BLaER1 treated with 17β-estradiol and CSF1 and Interleukin-3, amounts not matched to agents 10 nM and 100 nM (cell line): ENCODE measurements around the gene TBC1D2B.
A peak's percentile ranks its signal among the peaks of the same experiment; 100 is the strongest.

Source experiments
- H3K27ac ChIP-seq, 11 experiments: shearing (Covaris generic); formaldehyde crosslinking; 2 replicates each; pipeline ENCODE4 v1.8.1; 2022
- H3K27me3 ChIP-seq, 11 experiments: shearing (Covaris generic); formaldehyde crosslinking; 2 replicates each; pipeline ENCODE4 v1.8.1; 2022
- H3K36me3 ChIP-seq, 11 experiments: shearing (Covaris generic); formaldehyde crosslinking; 2 replicates each; pipeline ENCODE4 v1.8.1; 2022
- H3K4me1 ChIP-seq, 10 experiments: shearing (Covaris generic); formaldehyde crosslinking; 2 replicates each; pipeline ENCODE4 v1.8.1; 2022
- H3K4me2 ChIP-seq, 11 experiments: shearing (Covaris generic); formaldehyde crosslinking; 2 replicates each; pipeline ENCODE4 v1.8.1; 2022
- H3K4me3 ChIP-seq, 10 experiments: shearing (Covaris generic); formaldehyde crosslinking; 2 replicates each; pipeline ENCODE4 v1.8.1; 2022
- H3K9ac ChIP-seq, 11 experiments: shearing (Covaris generic); formaldehyde crosslinking; 2 replicates each; pipeline ENCODE4 v1.8.1; 2022
- H3K9me3 ChIP-seq, 11 experiments: shearing (Covaris generic); formaldehyde crosslinking; replicated peaks in 1 of 11; 2 replicates each; pipeline ENCODE4 v1.8.1; 2022
- H4K20me1 ChIP-seq, 11 experiments: shearing (Covaris generic); formaldehyde crosslinking; 2 replicates each; pipeline ENCODE4 v1.8.1; 2022
- Cebpa-rat ChIP-seq, 11 experiments: shearing (Covaris generic); IDR thresholded peaks; 2 replicates each; pipeline ENCODE4 v1.8.1; 2022

Gene TBC1D2B

GRCh38 chr15:78056714-78057269 is 20.7 kb downstream of the TBC1D2B start:
- Histone ChIP-seq H4K20me1 (peaks cover 0 to 95% (median 0%) of the 10 kb centered on the region in 11 experiments; a peak in 6 of 22 replicates), H3K4me3 (peak overlapping the region in 7 of 10 experiments; percentile 0 to 57 (median 33); a peak in 8 of 20 replicates), H3K27ac (peak overlapping the region; percentile 27 to 95 (median 87); a peak in 21 of 22 replicates), H3K27me3 (no peaks in the 10 kb centered on the region), H3K9ac (peak overlapping the region in 10 of 11 experiments; percentile 60 to 77 (median 68); a peak in 19 of 22 replicates), H3K9me3 (no peaks in the 10 kb centered on the region), H3K36me3 (peaks cover 8 to 23% (median 12%) of the 10 kb centered on the region in 11 experiments; a peak in 19 of 22 replicates), H3K4me1 (peaks cover 95 to 100% (median 98%) of the 10 kb centered on the region in 10 experiments), H3K4me2 (peak overlapping the region; percentile 68 to 98 (median 89))
- no peak for TF ChIP-seq Cebpa-rat (IDR thresholded peaks at IDR 0.05)

GRCh38 chr15:78055919-78056713 is 21.4 kb downstream of the TBC1D2B start:
- H3K9me3 ChIP-seq = no peaks in the 10 kb centered on the region
- H3K4me2 ChIP-seq = peak overlapping the region; percentile 68 to 98 (median 89)
- H4K20me1 ChIP-seq = peaks cover 0 to 96% (median 0%) of the 10 kb centered on the region in 11 experiments; a peak in 6 of 22 replicates
- peaks cover 8 to 23% (median 12%) of the 10 kb centered on the region in 11 experiments; a peak in 19 of 22 replicates for H3K36me3 ChIP-seq
- H3K4me3 ChIP-seq = peak overlapping the region in 8 of 10 experiments; percentile 0 to 57 (median 34); a peak in 9 of 20 replicates
- H3K4me1 ChIP-seq = peaks cover 98 to 100% (median 100%) of the 10 kb centered on the region in 10 experiments
- no peak for TF ChIP-seq Cebpa-rat (IDR thresholded peaks at IDR 0.05)
- H3K9ac ChIP-seq = peak overlapping the region in 10 of 11 experiments; percentile 30 to 77 (median 68); a peak in 19 of 22 replicates
- no peaks in the 10 kb centered on the region for H3K27me3 ChIP-seq
- H3K27ac ChIP-seq = peak overlapping the region in 10 of 11 experiments; percentile 66 to 95 (median 87); a peak in 20 of 22 replicates

GRCh38 chr15:78054966-78055365 is 22.5 kb downstream of the TBC1D2B start:
- Histone ChIP-seq H3K4me2 (peak overlapping the region; percentile 68 to 98 (median 89); a peak in 21 of 22 replicates), H3K4me1 (peaks cover 98 to 100% (median 100%) of the 10 kb centered on the region in 10 experiments), H3K4me3 (no peak overlapping the region), H3K36me3 (peaks cover 8 to 23% (median 12%) of the 10 kb centered on the region in 11 experiments; a peak in 19 of 22 replicates), H3K9ac (peak overlapping the region in 4 of 11 experiments; percentile 68 to 77 (median 72); a peak in 4 of 22 replicates), H3K27me3 (no peaks in the 10 kb centered on the region), H3K27ac (peak overlapping the region in 8 of 11 experiments; percentile 81 to 95 (median 88); a peak in 15 of 22 replicates), H4K20me1 (peaks cover 0 to 96% (median 0%) of the 10 kb centered on the region in 11 experiments; a peak in 6 of 22 replicates), H3K9me3 (no peaks in the 10 kb centered on the region)
- no peak for TF ChIP-seq Cebpa-rat (IDR thresholded peaks at IDR 0.05)

- peak overlapping the region in 8 of 11 experiments; percentile 9 to 98 (median 86); a peak in 13 of 22 replicates for H3K4me2 ChIP-seq
- H3K9me3 ChIP-seq = no peaks in the 10 kb centered on the region
- no peaks in the 10 kb centered on the region for H3K27me3 ChIP-seq
- H3K9ac ChIP-seq = no peak overlapping the region
- peaks cover 98 to 100% (median 100%) of the 10 kb centered on the region in 10 experiments for H3K4me1 ChIP-seq
- peak overlapping the region in 6 of 11 experiments; percentile 88 to 95 (median 94); a peak in 10 of 22 replicates for H3K27ac ChIP-seq
- peaks cover 0 to 96% (median 0%) of the 10 kb centered on the region in 11 experiments; a peak in 6 of 22 replicates for H4K20me1 ChIP-seq
- TF ChIP-seq Cebpa-rat (IDR thresholded peaks at IDR 0.05) = no peak
- peaks cover 8 to 23% (median 12%) of the 10 kb centered on the region in 11 experiments; a peak in 19 of 22 replicates for H3K36me3 ChIP-seq
- H3K4me3 ChIP-seq = no peak overlapping the region
Measured at GRCh38 chr15:78054518-78054917, 23.0 kb downstream of the TBC1D2B start.

- Histone ChIP-seq H3K9ac (peak overlapping the region in 7 of 11 experiments; percentile 64 to 83 (median 72); a peak in 12 of 22 replicates), H3K4me1 (peaks cover 98 to 100% (median 100%) of the 10 kb centered on the region in 10 experiments), H3K9me3 (no peaks in the 10 kb centered on the region), H3K4me3 (no peak overlapping the region), H3K27ac (peak overlapping the region in 9 of 11 experiments; percentile 54 to 95 (median 89); a peak in 17 of 22 replicates), H4K20me1 (peaks cover 0 to 80% (median 0%) of the 10 kb centered on the region in 11 experiments; a peak in 5 of 22 replicates), H3K4me2 (peak overlapping the region; percentile 74 to 98 (median 89)), H3K36me3 (peaks cover 8 to 23% (median 12%) of the 10 kb centered on the region in 11 experiments; a peak in 19 of 22 replicates), H3K27me3 (no peaks in the 10 kb centered on the region)
- TF ChIP-seq Cebpa-rat (IDR thresholded peaks at IDR 0.05) = no peak
Measured at GRCh38 chr15:78052545-78052944, 25.0 kb downstream of the TBC1D2B start.

- Histone ChIP-seq H3K9ac (peak overlapping the region in 8 of 11 experiments; percentile 36 to 83 (median 70); a peak in 13 of 22 replicates), H3K27ac (peak overlapping the region in 10 of 11 experiments; percentile 21 to 95 (median 88); a peak in 18 of 22 replicates), H3K4me2 (peak overlapping the region; percentile 74 to 98 (median 89)), H3K36me3 (peaks cover 8 to 23% (median 12%) of the 10 kb centered on the region in 11 experiments; a peak in 19 of 22 replicates), H3K4me3 (no peak overlapping the region), H4K20me1 (peaks cover 0 to 80% (median 0%) of the 10 kb centered on the region in 11 experiments; a peak in 5 of 22 replicates), H3K9me3 (no peaks in the 10 kb centered on the region), H3K4me1 (peaks cover 98 to 100% (median 100%) of the 10 kb centered on the region in 10 experiments), H3K27me3 (no peaks in the 10 kb centered on the region)
- no peak for TF ChIP-seq Cebpa-rat (IDR thresholded peaks at IDR 0.05)
Measured at GRCh38 chr15:78052001-78052401, 25.5 kb downstream of the TBC1D2B start.

- no peak for TF ChIP-seq Cebpa-rat (IDR thresholded peaks at IDR 0.05)
- H3K36me3 ChIP-seq = peaks cover 8 to 23% (median 12%) of the 10 kb centered on the region in 11 experiments; a peak in 19 of 22 replicates
- H3K27ac ChIP-seq = peak overlapping the region in 10 of 11 experiments; percentile 21 to 95 (median 88); a peak in 19 of 22 replicates
- H3K4me1 ChIP-seq = peaks cover 98 to 100% (median 100%) of the 10 kb centered on the region in 10 experiments
- no peak overlapping the region for H3K4me3 ChIP-seq
- peak overlapping the region; percentile 74 to 98 (median 89) for H3K4me2 ChIP-seq
- H3K9ac ChIP-seq = peak overlapping the region in 9 of 11 experiments; percentile 16 to 83 (median 68); a peak in 15 of 22 replicates
- peaks cover 0 to 77% (median 0%) of the 10 kb centered on the region in 11 experiments; a peak in 5 of 22 replicates for H4K20me1 ChIP-seq
- H3K27me3 ChIP-seq = no peaks in the 10 kb centered on the region
- H3K9me3 ChIP-seq = no peaks in the 10 kb centered on the region
Measured at GRCh38 chr15:78051596-78051995, 25.9 kb downstream of the TBC1D2B start.

- no peak for TF ChIP-seq Cebpa-rat (IDR thresholded peaks at IDR 0.05)
- peaks cover 8 to 23% (median 14%) of the 10 kb centered on the region in 11 experiments; a peak in 19 of 22 replicates for H3K36me3 ChIP-seq
- peak overlapping the region in 10 of 11 experiments; percentile 35 to 95 (median 88); a peak in 19 of 22 replicates for H3K27ac ChIP-seq
- H4K20me1 ChIP-seq = peaks cover 0 to 72% (median 0%) of the 10 kb centered on the region in 11 experiments; a peak in 2 of 22 replicates
- no peaks in the 10 kb centered on the region for H3K27me3 ChIP-seq
- H3K4me1 ChIP-seq = peaks cover 96 to 100% (median 98%) of the 10 kb centered on the region in 10 experiments
- peak overlapping the region in 9 of 11 experiments; percentile 9 to 83 (median 68); a peak in 17 of 22 replicates for H3K9ac ChIP-seq
- H3K4me2 ChIP-seq = peak overlapping the region; percentile 74 to 98 (median 89)
- H3K4me3 ChIP-seq = peak overlapping the region in 2 of 10 experiments; percentile 12 to 18; a peak in 2 of 20 replicates
- no peaks in the 10 kb centered on the region for H3K9me3 ChIP-seq
Measured at GRCh38 chr15:78050826-78051225, 26.7 kb downstream of the TBC1D2B start.
